PFSK-1 (cell line): Measurements from ENCODE around the gene EIF2B4.

Experiments used
- FOXP2 ChIP-seq: optimal IDR thresholded peaks from 2 replicates; pipeline ENCODE3; 2011; ENCODE audit warnings: borderline replicate concordance, control low read depth, inconsistent platforms; ENCODE audit not compliant: insufficient read depth; ENCODE audit errors: extremely low read length, extremely low read depth
- SIN3A ChIP-seq: IDR thresholded peaks from 2 replicates; pipeline ENCODE4 v1.6.1; 2012; ENCODE audit warnings: mild to moderate bottlenecking, low read length, moderate library complexity, borderline replicate concordance; ENCODE audit not compliant: insufficient read depth

- TF ChIP-seq FOXP2 (no peak), SIN3A (no peak)
These were observed 55.4 kb downstream of the EIF2B4 start for GRCh38 chr2:27314709-27315108.
